Measurements from ENCODE around the gene CPZ. TPM values are rescaled to one million over a fixed set of nuclear protein-coding genes. Genes with fewer than 3 reads are reported as not detected.

CPZ gene
- total and polyA plus RNA-seq, 2 donors, result 0.94 to 4.4 TPM

DNA sequence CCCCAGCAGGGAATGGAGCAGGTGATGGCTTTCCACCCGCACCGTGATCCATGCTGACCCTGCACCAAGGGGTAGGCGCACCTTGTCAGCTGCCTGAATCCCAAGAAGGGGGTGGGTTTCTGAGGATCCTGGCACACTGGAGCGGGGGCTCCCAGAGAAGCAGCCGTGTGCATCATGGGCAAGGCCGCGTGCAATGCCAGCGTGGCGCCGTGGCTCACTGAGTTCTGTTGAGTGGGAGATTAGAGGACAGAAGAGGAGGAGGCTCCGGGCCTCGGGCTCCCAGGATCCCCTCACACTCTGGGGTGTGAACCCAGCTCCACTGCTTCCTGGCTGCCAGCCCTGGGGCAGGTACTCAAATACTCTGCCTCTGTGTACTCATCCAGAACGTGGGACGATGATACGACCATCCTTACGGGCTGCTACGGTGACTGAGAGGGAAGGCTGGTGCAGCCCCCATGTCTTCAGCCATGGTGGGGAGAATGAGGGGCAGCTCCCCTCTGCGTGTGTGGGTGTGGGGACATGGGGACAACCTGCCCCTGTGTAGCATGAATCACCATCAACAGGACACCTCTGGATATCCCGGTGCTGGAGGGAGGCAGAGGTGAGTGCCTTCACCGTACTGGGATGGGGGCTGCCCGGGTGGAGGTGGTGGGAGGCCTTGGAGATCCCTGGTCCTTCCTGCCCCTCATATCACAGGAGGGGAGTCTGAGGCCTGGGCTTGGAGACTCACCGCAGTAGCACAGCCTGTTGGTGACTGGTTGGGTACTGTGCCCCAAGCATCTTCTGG lies 52.6 kb downstream of the CPZ start:
- DNase-seq (ENCODE audit: low read depth in 6 of 9, low spot score in 9 of 9), result no peak
- H3K4me3 ChIP-seq (ENCODE audit: low read length in 2 of 2), result no peak overlapping the region
- H3K27me3 ChIP-seq (ENCODE audit: control insufficient read depth in 2 of 2, insufficient read depth in 1 of 2, low read length in 1 of 2), result peaks cover 0 to 4% of the 10 kb centered on the region in 2 donors
- 93% methylated on average over 22 of the region's 22 CpGs for WGBS
- H3K9me3 ChIP-seq (ENCODE audit: control insufficient read depth in 2 of 2, insufficient read depth in 1 of 2, low read length in 1 of 2), result no peaks in the 10 kb centered on the region
- no peaks in the 10 kb centered on the region for H3K4me1 ChIP-seq (ENCODE audit: control insufficient read depth in 2 of 2, insufficient read depth in 2 of 2, low read length in 2 of 2)
- H3K36me3 ChIP-seq (ENCODE audit: control insufficient read depth in 2 of 2, insufficient read depth in 2 of 2, low read length in 1 of 2), result no peaks in the 10 kb centered on the region
- H3K27ac ChIP-seq (ENCODE audit: low read depth in 1 of 2, low read length in 1 of 2), result no peak overlapping the region

DNA sequence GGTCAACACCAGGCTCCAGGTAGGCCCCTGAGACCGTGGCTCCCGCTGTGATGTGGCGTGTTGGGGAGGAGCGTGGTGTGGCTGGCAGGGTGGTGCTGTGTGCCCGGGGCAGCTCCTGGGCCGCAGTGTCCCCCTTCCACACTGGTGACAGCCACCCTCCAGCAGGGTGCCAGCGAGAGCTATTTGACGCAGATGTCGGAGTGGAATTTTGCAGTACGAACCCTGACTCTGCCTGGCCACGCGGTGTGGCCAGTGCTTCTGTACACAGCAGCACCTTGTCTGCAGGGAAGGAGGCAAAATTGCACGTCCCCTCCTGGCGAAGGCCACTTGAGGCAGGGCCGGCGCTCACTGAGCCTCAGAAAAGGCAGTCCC lies 53.2 kb downstream of the CPZ start:
- Histone ChIP-seq H3K4me3 (ENCODE audit: low read length in 2 of 2) (no peak overlapping the region), H3K9me3 (ENCODE audit: control insufficient read depth in 2 of 2, insufficient read depth in 1 of 2, low read length in 1 of 2) (no peaks in the 10 kb centered on the region), H3K27ac (ENCODE audit: low read depth in 1 of 2, low read length in 1 of 2) (no peak overlapping the region), H3K36me3 (ENCODE audit: control insufficient read depth in 2 of 2, insufficient read depth in 2 of 2, low read length in 1 of 2) (no peaks in the 10 kb centered on the region), H3K27me3 (ENCODE audit: control insufficient read depth in 2 of 2, insufficient read depth in 1 of 2, low read length in 1 of 2) (peaks cover 0 to 4% of the 10 kb centered on the region in 2 donors), H3K4me1 (ENCODE audit: control insufficient read depth in 2 of 2, insufficient read depth in 2 of 2, low read length in 2 of 2) (no peaks in the 10 kb centered on the region)
- DNase-seq (ENCODE audit: low read depth in 6 of 9, low spot score in 9 of 9), result no peak
- 86% methylated on average over 16 of the region's 16 CpGs for WGBS

DNA sequence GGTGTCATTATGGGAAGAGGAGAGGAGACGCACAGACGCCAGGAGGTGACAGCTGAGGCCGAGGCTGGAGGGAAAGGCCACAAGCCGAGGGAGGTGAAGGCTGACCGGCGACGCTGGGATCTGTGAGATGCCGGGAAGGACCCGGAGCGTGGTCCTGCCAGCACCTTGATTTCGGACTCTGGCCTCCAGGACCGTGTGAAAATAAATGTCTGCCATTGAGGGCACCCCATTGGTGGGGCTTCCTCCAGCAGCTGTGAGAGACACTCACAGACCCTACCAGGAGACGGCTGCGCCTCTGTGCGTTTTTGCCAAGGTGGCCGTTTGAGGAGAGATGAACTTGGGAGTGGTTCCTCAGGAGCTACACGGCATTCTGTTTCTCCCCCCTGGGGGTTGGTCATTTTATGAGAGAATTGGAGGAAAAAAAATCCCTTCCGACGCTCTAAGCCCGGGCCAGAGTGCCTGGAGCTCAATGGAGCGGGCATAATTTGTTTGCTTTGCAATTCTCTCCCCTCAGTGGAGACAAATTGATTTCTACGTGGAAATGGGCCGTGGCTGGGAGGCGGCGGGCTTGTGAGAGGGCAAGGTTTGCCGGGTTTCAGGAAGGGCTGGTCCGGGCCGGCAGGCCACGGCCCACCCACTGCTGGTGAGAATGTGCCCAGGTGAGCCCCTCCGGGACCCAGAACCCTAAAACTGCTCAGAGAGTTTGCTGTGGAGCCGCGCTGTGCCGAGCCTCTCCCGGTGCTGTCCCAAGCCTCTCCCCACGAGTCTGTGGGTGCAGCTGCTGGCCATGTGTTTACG lies 53.9 kb downstream of the CPZ start:
- H3K4me1 ChIP-seq (ENCODE audit: control insufficient read depth in 2 of 2, insufficient read depth in 2 of 2, low read length in 2 of 2), result no peaks in the 10 kb centered on the region
- H3K4me3 ChIP-seq (ENCODE audit: low read length in 2 of 2), result no peak overlapping the region
- no peak for DNase-seq (ENCODE audit: low read depth in 6 of 9, low spot score in 9 of 9)
- no peaks in the 10 kb centered on the region for H3K9me3 ChIP-seq (ENCODE audit: control insufficient read depth in 2 of 2, insufficient read depth in 1 of 2, low read length in 1 of 2)
- H3K27ac ChIP-seq (ENCODE audit: low read depth in 1 of 2, low read length in 1 of 2), result no peak overlapping the region
- 89% methylated on average over 36 of the region's 36 CpGs for WGBS
- H3K27me3 ChIP-seq (ENCODE audit: control insufficient read depth in 2 of 2, insufficient read depth in 1 of 2, low read length in 1 of 2), result peaks cover 0 to 4% of the 10 kb centered on the region in 2 donors
- no peaks in the 10 kb centered on the region for H3K36me3 ChIP-seq (ENCODE audit: control insufficient read depth in 2 of 2, insufficient read depth in 2 of 2, low read length in 1 of 2)

DNA sequence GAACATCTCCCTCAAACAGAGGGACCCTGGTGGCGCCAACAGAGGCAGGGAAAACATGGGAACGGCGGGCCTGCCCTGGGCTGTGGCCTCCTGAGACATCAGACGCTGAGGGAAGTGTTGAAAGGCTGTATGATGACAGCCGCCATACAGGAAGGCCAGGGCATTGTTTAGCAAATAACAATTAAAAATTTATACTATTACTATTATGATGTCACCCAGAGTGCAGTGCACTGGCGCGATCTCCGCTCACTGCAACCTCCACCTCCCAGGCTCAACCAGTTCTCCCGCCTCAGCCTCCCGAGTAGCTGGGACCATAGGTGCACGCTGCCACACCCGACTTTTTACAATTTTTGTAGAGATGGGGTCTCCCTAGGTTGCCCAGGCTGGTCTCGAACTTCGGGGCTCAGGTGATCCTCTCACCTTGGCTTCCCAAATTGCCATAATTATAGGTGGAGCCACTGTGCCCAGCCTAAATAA lies 54.6 kb downstream of the CPZ start:
- peaks cover 0 to 4% of the 10 kb centered on the region in 2 donors for H3K27me3 ChIP-seq (ENCODE audit: control insufficient read depth in 2 of 2, insufficient read depth in 1 of 2, low read length in 1 of 2)
- no peaks in the 10 kb centered on the region for H3K36me3 ChIP-seq (ENCODE audit: control insufficient read depth in 2 of 2, insufficient read depth in 2 of 2, low read length in 1 of 2)
- no peaks in the 10 kb centered on the region for H3K9me3 ChIP-seq (ENCODE audit: control insufficient read depth in 2 of 2, insufficient read depth in 1 of 2, low read length in 1 of 2)
- 89% methylated on average over 14 of the region's 14 CpGs for WGBS
- H3K4me3 ChIP-seq (ENCODE audit: low read length in 2 of 2), result no peak overlapping the region
- no peak for DNase-seq (ENCODE audit: low read depth in 6 of 9, low spot score in 9 of 9)
- no peaks in the 10 kb centered on the region for H3K4me1 ChIP-seq (ENCODE audit: control insufficient read depth in 2 of 2, insufficient read depth in 2 of 2, low read length in 2 of 2)
- H3K27ac ChIP-seq (ENCODE audit: low read depth in 1 of 2, low read length in 1 of 2), result no peak overlapping the region

DNA sequence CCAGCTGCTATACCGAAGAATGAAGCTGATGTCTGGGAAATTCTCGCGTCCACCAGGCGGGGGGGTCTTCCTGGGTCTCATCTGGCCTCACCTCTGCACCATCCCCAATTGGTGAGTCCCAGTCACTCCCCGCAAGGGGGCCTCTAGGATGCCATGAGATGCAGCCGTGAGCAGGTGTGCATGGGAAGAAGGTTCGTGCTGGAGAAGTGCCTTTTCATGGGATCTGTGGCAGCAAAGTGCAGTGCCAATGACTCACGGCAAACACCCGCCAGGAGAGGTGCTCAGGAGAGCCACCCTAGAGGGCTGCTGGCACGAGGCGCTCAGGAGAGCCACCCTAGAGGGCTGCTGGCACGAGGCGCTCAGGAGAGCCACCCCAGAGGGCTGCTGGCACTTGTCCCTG lies 55.1 kb downstream of the CPZ start:
- no peak for DNase-seq (ENCODE audit: low read depth in 6 of 9, low spot score in 9 of 9)
- H3K36me3 ChIP-seq (ENCODE audit: control insufficient read depth in 2 of 2, insufficient read depth in 2 of 2, low read length in 1 of 2), result no peaks in the 10 kb centered on the region
- peaks cover 0 to 4% of the 10 kb centered on the region in 2 donors for H3K27me3 ChIP-seq (ENCODE audit: control insufficient read depth in 2 of 2, insufficient read depth in 1 of 2, low read length in 1 of 2)
- H3K9me3 ChIP-seq (ENCODE audit: control insufficient read depth in 2 of 2, insufficient read depth in 1 of 2, low read length in 1 of 2), result no peaks in the 10 kb centered on the region
- no peak overlapping the region for H3K4me3 ChIP-seq (ENCODE audit: low read length in 2 of 2)
- H3K4me1 ChIP-seq (ENCODE audit: control insufficient read depth in 2 of 2, insufficient read depth in 2 of 2, low read length in 2 of 2), result no peaks in the 10 kb centered on the region
- H3K27ac ChIP-seq (ENCODE audit: low read depth in 1 of 2, low read length in 1 of 2), result no peak overlapping the region
- WGBS, result 86% methylated on average over 13 of the region's 13 CpGs

DNA sequence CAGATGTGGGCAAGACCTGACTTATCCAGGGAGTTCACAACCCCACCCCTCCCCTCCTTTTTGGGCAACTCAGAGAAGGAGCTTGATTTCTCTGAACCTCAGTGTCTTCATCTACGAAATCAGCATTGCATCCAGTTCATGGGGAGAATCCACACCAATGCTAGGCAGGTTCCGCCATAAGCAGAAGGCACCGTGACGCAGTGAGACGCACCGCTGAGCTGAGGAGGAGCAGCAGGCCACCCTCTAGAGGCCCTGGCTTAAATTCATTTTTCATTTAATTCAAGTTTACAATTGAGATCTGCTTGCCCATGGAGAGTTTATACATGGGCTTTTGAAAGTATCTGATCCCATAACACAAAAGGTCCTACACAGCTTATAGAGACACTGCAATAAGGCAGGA lies 55.7 kb downstream of the CPZ start:
- DNase-seq (ENCODE audit: low read depth in 6 of 9, low spot score in 9 of 9), result no peak

DNA sequence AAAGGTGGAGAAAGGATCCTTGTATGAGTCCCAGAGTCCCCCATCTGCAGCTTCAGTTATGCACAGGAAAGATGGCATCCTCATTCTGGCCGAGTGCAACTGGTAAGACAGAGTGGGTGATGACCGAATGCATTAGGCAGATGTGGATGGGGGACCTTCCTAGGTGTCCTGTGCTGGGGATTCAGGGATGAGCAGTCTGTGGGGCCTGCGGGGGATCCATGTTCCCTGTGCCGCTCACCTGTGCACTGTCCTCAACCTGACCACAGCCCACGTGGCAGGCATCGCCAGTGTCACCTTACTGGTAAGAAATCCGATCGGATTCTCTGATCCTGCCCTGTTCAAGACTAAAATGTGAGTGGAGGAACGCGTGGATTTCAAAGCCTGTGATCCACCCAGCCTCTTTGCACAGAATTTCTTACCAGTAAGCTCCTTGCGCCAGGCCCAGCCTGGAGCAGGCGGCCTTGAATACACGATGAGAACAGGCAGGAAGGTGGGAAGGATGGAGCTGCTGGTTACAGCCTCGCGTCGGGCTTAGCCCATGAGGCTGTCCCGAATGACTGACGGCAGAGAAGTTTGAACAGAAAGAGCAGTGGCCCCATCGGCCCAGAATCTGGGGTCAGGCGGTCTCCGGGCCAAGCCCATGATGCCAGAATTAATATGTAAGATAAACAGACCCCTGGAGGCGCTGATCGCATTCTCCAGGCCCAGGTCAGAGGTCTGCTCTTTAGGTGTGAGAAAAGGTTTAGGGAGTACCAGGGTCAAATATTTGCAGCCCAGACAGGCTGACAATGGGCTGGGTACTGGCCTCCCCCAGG lies 56.5 kb downstream of the CPZ start:
- Histone ChIP-seq H3K4me1 (ENCODE audit: control insufficient read depth in 2 of 2, insufficient read depth in 2 of 2, low read length in 2 of 2) (no peaks in the 10 kb centered on the region), H3K36me3 (ENCODE audit: control insufficient read depth in 2 of 2, insufficient read depth in 2 of 2, low read length in 1 of 2) (no peaks in the 10 kb centered on the region), H3K27me3 (ENCODE audit: control insufficient read depth in 2 of 2, insufficient read depth in 1 of 2, low read length in 1 of 2) (peaks cover 0 to 4% of the 10 kb centered on the region in 2 donors), H3K9me3 (ENCODE audit: control insufficient read depth in 2 of 2, insufficient read depth in 1 of 2, low read length in 1 of 2) (no peaks in the 10 kb centered on the region), H3K4me3 (ENCODE audit: low read length in 2 of 2) (no peak overlapping the region), H3K27ac (ENCODE audit: low read depth in 1 of 2, low read length in 1 of 2) (no peak overlapping the region)
- WGBS, result 81% methylated on average over 23 of the region's 23 CpGs
- DNase-seq (ENCODE audit: low read depth in 6 of 9, low spot score in 9 of 9), result no peak

More for the DNA sequence above, 55.7 kb downstream of the CPZ start:
- Histone ChIP-seq H3K4me1 (ENCODE audit: control insufficient read depth in 2 of 2, insufficient read depth in 2 of 2, low read length in 2 of 2) (no peaks in the 10 kb centered on the region), H3K27me3 (ENCODE audit: control insufficient read depth in 2 of 2, insufficient read depth in 1 of 2, low read length in 1 of 2) (peaks cover 0 to 4% of the 10 kb centered on the region in 2 donors), H3K27ac (ENCODE audit: low read depth in 1 of 2, low read length in 1 of 2) (no peak overlapping the region), H3K4me3 (ENCODE audit: low read length in 2 of 2) (no peak overlapping the region), H3K36me3 (ENCODE audit: control insufficient read depth in 2 of 2, insufficient read depth in 2 of 2, low read length in 1 of 2) (no peaks in the 10 kb centered on the region), H3K9me3 (ENCODE audit: control insufficient read depth in 2 of 2, insufficient read depth in 1 of 2, low read length in 1 of 2) (no peaks in the 10 kb centered on the region)
- 93% methylated on average over 6 of the region's 6 CpGs for WGBS

DNA sequence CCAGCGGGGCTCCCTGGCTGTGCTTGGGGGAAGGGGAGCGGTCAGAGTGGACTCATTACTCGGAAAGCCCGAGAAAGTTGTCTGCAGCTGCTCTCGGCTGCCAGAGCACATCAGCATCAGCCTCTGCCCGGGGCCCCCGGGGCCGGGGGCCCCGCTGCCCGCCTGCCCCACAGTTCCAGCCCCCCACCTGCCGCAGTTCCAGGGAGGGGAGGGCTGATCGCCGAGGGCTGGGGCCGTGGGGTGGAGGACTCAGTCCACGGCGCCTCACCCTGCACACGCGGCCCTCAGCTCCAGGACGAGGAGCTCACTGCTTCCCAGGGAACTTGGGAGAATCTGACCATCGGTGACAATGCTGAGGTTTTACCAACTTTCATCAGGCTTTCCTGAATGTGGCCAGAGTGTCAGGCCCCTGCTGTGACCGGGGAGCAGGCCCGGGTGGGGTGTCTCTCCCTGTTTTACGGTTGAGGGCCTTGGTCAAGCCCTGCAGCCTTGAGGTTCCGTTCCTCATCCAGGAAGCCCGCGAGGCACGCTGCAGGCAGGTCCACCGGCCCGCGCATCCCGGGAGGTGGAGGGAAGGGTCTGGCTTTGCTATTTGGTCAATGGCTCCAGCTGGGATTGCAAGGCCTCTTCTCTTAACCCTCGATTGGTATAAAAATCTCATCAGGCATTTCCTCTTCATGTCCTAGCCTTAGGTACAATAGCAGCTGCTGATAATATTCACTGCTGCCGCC lies 57.2 kb downstream of the CPZ start:
- Histone ChIP-seq H3K36me3 (ENCODE audit: control insufficient read depth in 2 of 2, insufficient read depth in 2 of 2, low read length in 1 of 2) (no peaks in the 10 kb centered on the region), H3K27me3 (ENCODE audit: control insufficient read depth in 2 of 2, insufficient read depth in 1 of 2, low read length in 1 of 2) (peaks cover 0 to 4% of the 10 kb centered on the region in 2 donors), H3K9me3 (ENCODE audit: control insufficient read depth in 2 of 2, insufficient read depth in 1 of 2, low read length in 1 of 2) (no peaks in the 10 kb centered on the region), H3K27ac (ENCODE audit: low read depth in 1 of 2, low read length in 1 of 2) (no peak overlapping the region), H3K4me3 (ENCODE audit: low read length in 2 of 2) (no peak overlapping the region), H3K4me1 (ENCODE audit: control insufficient read depth in 2 of 2, insufficient read depth in 2 of 2, low read length in 2 of 2) (no peaks in the 10 kb centered on the region)
- DNase-seq (ENCODE audit: low read depth in 6 of 9, low spot score in 9 of 9), result no peak
- 65% methylated on average over 32 of the region's 33 CpGs for WGBS
